GM10248 (cell line): ENCODE results near the gene KCNK7.

Source experiments
- CTCF ChIA-PET: fragments of 300-600 bp; sonication (Branson Sonifier 250); formaldehyde crosslinking; extraction: SDS; loops from one replicate; lab custom pipeline; 2021; ENCODE audit warnings: antibody characterized with exemption; lab: Yijun Ruan, JAX
- POLR2A ChIA-PET: fragments of 350-650 bp; sonication (Branson Sonifier 250); formaldehyde crosslinking; extraction: SDS; loops from one replicate; lab custom pipeline; 2020; ENCODE audit warnings: antibody characterized with exemption; lab: Yijun Ruan, JAX
- DNase-seq: peaks from one replicate; pipeline ENCODE4 v3.0.0; 2012; ENCODE audit errors: extremely low spot score
- TF ChIP-seq, protein P1 (sequence below): IDR thresholded peaks from 2 replicates; pipeline ENCODE4 v1.5.1; 2012; ENCODE audit warnings: mild to moderate bottlenecking, low read depth; ENCODE audit errors: extremely low read depth, missing control alignments, control extremely low read depth

Gene KCNK7

DNA sequence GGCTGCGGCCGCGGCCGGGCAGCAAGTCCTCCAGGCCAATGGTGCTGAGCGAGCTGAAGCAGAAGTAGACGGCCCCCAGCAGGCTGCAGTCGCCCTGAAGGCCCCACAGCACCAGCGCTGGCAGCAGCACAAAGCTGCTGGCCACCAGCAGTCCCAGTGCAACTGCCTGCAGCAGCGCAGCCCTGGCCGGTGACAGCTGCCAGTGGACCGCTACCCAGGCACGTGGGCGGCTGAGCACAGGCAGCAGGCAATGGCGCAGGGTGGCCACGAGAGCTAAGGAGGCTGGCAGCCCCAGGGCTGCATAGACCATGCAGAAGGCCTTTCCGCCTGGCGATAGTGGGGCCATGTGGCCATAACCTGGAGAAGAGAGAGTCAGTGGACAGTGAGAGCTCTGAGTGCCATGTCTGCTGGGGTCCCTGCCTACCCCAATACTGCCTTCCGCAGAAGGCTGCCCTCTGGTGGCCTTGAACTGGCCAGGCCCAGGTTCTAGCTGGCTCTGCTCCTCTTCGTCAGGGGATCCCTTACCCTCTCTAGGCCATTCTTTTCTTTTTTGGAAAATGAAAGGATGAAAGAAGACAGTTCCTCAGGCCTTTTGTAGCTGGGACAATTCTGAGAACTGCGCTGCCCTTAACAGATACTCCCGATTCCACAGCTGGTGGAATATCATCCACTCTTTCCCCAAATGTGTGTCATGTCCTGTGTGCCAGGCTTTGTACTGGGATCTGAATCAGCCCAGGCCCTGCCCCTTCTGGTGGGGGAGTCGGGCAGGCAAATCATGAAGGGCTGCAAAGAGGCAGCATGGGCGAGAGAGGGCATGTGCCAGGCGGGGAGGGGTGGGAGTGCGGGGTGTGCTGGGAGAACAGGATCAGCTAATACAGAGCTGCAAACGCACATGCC lies 1.8 kb downstream of the KCNK7 start:
- ChIA-PET CTCF (interaction anchor here (0.9 to 24.8 kb wide), 15 partner anchors 8 to 240 kb away, joined by 3 to 351 read pairs (median 6); partner anchors contain the start of genes EHBP1L1, FAM89B, KCNK7 and MAP3K11), POLR2A (no interaction called here)
- peak; percentile 70 for DNase-seq
- TF ChIP-seq, protein P1, sequence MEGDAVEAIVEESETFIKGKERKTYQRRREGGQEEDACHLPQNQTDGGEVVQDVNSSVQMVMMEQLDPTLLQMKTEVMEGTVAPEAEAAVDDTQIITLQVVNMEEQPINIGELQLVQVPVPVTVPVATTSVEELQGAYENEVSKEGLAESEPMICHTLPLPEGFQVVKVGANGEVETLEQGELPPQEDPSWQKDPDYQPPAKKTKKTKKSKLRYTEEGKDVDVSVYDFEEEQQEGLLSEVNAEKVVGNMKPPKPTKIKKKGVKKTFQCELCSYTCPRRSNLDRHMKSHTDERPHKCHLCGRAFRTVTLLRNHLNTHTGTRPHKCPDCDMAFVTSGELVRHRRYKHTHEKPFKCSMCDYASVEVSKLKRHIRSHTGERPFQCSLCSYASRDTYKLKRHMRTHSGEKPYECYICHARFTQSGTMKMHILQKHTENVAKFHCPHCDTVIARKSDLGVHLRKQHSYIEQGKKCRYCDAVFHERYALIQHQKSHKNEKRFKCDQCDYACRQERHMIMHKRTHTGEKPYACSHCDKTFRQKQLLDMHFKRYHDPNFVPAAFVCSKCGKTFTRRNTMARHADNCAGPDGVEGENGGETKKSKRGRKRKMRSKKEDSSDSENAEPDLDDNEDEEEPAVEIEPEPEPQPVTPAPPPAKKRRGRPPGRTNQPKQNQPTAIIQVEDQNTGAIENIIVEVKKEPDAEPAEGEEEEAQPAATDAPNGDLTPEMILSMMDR = peak; percentile 76

DNA sequence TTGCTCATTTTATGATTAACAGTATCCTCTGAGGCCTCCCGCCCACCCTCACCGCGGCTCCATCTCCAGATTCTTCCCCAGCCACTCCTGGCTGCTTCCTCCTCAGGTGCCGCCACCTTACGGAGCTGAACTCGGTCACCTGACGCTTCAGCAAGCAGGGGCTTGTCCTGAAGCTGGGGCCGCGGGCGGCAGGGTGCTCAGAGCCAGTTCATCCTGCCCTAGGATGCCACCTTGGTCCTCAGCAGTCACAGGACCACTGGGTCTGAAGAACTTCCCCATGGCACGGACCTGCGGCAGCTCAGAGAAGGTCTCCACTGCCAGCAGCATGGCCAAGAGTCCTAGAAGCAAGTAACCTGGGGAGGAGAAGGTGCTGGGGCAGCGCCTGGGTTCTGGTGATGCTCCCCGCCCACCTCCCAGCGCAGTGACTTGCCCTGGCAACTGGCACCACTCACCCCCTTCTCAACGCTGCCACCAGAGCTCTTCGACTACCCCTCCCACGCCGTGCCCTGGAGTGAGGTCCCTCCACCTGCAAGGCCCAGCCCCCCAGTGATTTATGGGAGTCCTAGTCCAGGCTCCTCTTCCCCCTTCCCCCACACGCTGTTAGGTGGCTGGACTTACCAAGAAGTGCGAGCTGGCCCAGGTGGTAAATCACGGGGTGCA lies 2.6 kb downstream of the KCNK7 start:
- CTCF ChIA-PET = interaction anchor here (0.9 to 24.8 kb wide), 12 partner anchors 7 to 241 kb away, joined by 3 to 351 read pairs (median 6); partner anchors contain the start of genes EHBP1L1, FAM89B, KCNK7 and MAP3K11
- POLR2A ChIA-PET = no interaction called here
- no peak for DNase-seq
- TF ChIP-seq, protein P1 = no peak

DNA sequence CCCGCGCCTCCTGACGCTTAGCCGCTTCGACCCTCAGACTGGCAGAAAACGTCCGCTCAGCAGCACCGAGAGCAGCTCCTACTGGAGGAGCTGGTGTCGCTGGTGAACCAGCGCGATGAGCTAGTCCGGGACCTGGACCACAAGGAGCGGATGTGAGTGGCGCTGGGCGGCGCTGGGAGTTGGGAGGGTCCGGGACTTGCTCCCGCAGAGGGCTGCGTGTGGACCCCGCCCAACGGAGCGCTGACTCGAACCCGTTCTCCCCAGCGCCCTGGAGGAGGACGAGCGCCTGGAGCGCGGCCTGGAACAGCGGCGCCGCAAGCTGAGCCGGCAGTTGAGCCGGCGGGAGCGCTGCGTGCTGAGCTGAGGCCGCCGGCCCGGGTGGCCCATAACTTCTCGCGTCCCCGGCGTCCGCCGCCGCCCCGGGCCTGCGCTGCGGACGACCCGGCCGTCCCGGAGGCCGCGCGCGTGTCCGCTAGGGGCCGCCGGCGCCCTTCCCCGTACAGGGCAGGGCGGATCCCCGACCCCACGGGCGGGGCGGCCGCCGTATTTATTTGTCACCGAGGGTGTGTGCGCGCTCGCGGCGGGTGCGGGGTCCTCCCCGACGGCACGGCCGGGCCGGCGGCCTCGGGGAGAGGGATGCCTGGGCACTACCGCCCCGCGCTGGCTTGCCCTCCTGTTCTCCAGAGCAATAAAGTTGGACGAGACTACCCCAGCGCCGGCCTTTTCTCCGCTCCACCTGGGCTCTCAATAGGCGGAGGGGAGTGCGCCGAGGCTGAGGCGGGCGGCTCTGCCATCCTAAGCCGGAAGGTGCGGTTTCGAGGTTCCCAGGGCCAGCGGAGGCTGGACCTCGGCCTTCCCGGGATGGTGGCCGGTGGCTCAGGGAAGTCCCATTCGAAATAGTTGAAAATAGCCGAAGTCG lies 3.4 kb downstream of the KCNK7 start:
- TF ChIP-seq, protein P1 = no peak
- POLR2A ChIA-PET = no interaction called here
- DNase-seq = no peak
- CTCF ChIA-PET = interaction anchor here (1.0 to 24.8 kb wide), 8 partner anchors 7 to 177 kb away, joined by 3 to 351 read pairs (median 39); partner anchors contain the start of genes EHBP1L1, FAM89B, KCNK7 and MAP3K11

DNA sequence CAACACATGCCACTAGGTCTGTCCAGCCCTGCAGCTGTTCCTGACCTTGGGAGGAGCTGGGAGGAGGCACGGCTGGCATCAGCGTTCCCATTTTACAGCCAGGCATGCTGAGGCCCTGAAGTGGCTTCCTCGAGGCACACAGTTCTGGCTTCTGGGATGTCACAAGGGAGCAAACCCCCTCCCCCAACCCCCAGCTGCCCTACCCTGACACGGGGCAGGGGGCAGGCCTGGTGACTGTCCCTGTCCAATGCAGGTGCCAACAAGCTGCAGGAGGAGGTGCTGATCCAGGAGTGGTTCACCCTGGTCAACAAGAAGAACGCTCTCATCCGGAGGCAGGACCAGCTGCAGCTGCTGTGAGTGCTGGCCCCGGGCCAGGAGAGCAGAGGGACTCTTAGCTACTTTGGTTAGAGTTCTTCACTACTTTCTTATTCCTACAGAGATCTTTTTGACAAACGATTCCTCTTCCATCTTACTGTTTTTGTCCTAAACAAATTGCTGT lies 5.3 kb downstream of the KCNK7 start:
- TF ChIP-seq, protein P1 = no peak
- ChIA-PET CTCF (interaction anchor here (1.0 to 22.1 kb wide), 6 partner anchors 13 to 49 kb away, joined by 3 to 351 read pairs (median 56); partner anchors contain the start of genes EHBP1L1, FAM89B, KCNK7 and MAP3K11), POLR2A (no interaction called here)
- no peak for DNase-seq

DNA sequence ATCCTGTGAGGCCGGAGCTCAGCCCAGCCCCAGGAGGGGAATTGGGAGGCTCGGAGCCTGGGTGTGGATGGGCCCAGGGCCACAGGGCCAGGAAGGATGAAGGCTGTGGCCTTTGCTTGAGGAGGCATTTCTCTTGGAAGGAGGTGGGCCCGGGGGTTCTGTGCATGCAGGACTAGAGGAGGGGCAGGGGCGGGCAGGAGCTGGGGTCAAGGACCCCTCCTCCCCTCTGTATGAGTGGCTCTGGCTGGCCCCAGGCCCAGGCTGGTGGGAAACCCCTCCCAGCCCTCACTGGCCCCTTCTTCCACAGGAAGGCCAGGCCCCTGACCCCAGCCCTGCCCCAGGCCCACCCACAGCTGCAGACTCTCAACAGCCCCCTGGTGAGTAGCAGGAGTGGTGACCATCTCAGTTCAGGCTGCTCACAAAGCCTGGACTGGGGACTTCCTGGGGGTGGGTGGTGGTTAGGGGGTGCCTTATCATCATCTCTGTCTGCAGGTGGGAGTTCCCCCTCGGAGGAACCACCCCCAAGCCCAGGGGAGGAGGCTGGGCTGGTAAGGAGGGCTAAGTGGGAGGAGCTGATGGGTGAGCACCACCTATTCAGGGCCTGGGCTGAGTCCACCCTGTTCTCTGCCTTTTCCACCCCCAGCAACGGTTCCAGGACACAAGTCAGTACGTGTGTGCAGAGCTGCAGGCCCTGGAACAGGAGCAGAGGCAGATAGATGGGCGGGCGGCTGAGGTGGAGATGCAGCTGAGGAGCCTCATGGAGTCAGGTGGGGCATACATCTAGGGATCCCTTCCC lies 6.0 kb downstream of the KCNK7 start:
- peak; percentile 79 for DNase-seq
- ChIA-PET POLR2A (no interaction called here), CTCF (interaction anchor here (1.0 to 22.1 kb wide), 7 partner anchors 13 to 301 kb away, joined by 3 to 351 read pairs (median 54); partner anchors contain the start of genes CCDC85B, EHBP1L1, FAM89B and KCNK7)
- TF ChIP-seq, protein P1 = no peak
